ENCODE measurements around the gene ADAM12.

The ADAM12 gene

GRCh38 chr10:126036515-126036914 is 351.8 kb downstream of the ADAM12 start:
- H3K9me3 ChIP-seq (ENCODE audit: insufficient read depth, low read length), result peaks cover 15% of the 10 kb centered on the region
- H3K27me3 ChIP-seq (ENCODE audit: insufficient read depth, insufficient read length), result no peaks in the 10 kb centered on the region
- H3K36me3 ChIP-seq (ENCODE audit: insufficient read depth, insufficient read length, low read length), result no peaks in the 10 kb centered on the region
- no peak for TF ChIP-seq YY1 (IDR thresholded peaks at IDR 0.05; ENCODE audit: insufficient read depth, insufficient read length)
- TF ChIP-seq ZNF274 (IDR thresholded peaks at IDR 0.05; ENCODE audit: low read depth, low read length), result no peak
- no peak for TF ChIP-seq SUZ12 (IDR thresholded peaks at IDR 0.05; ENCODE audit: extremely low read depth, insufficient read depth, insufficient read length)
- H3K9ac ChIP-seq (ENCODE audit: insufficient read length, low read depth), result no peak overlapping the region
- DNase-seq (ENCODE audit: low read depth, low spot score), result no peak
- H3K4me1 ChIP-seq (ENCODE audit: insufficient read depth, insufficient read length), result peaks cover 2% of the 10 kb centered on the region
- H3K4me3 ChIP-seq (ENCODE audit: insufficient read length, low read depth), result no peak overlapping the region

DNA sequence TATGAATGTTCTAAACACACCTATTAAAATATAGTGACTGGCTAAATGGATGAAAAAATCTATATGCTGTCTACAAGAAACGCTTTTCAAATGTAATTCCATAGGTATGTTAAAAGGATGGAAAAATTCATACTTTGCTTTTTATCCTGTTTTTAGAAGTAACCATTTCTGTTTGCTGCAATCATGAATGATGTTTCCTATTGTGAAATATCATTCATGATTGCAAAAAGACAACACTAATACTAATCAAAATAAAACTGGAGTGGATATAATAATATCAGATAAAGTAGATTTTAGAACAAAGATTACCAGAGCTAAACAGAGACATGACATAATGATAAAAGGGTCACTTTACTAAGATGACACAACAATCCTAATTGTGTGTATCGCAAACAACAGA is 353.7 kb downstream of the ADAM12 start:
- Histone ChIP-seq H3K9me3 (ENCODE audit: insufficient read depth, low read length) (peaks cover 15% of the 10 kb centered on the region), H3K36me3 (ENCODE audit: insufficient read depth, insufficient read length, low read length) (no peaks in the 10 kb centered on the region), H3K4me3 (ENCODE audit: insufficient read length, low read depth) (no peak overlapping the region), H3K4me1 (ENCODE audit: insufficient read depth, insufficient read length) (peaks cover 2% of the 10 kb centered on the region), H3K9ac (ENCODE audit: insufficient read length, low read depth) (no peak overlapping the region), H3K27me3 (ENCODE audit: insufficient read depth, insufficient read length) (no peaks in the 10 kb centered on the region)
- no peak for TF ChIP-seq YY1 (IDR thresholded peaks at IDR 0.05; ENCODE audit: insufficient read depth, insufficient read length)
- TF ChIP-seq SUZ12 (IDR thresholded peaks at IDR 0.05; ENCODE audit: extremely low read depth, insufficient read depth, insufficient read length), result no peak
- TF ChIP-seq ZNF274 (IDR thresholded peaks at IDR 0.05; ENCODE audit: low read depth, low read length), result no peak
- DNase-seq (ENCODE audit: low read depth, low spot score), result no peak

- Histone ChIP-seq H3K4me1 (ENCODE audit: insufficient read depth, insufficient read length) (no peaks in the 10 kb centered on the region), H3K36me3 (ENCODE audit: insufficient read depth, insufficient read length, low read length) (no peaks in the 10 kb centered on the region), H3K27me3 (ENCODE audit: insufficient read depth, insufficient read length) (no peaks in the 10 kb centered on the region), H3K9me3 (ENCODE audit: insufficient read depth, low read length) (peaks cover 15% of the 10 kb centered on the region), H3K4me3 (ENCODE audit: insufficient read length, low read depth) (no peak overlapping the region), H3K9ac (ENCODE audit: insufficient read length, low read depth) (no peak overlapping the region)
- no peak for DNase-seq (ENCODE audit: low read depth, low spot score)
- no peak for TF ChIP-seq ZNF274 (IDR thresholded peaks at IDR 0.05; ENCODE audit: low read depth, low read length)
- no peak for TF ChIP-seq SUZ12 (IDR thresholded peaks at IDR 0.05; ENCODE audit: extremely low read depth, insufficient read depth, insufficient read length)
- no peak for TF ChIP-seq YY1 (IDR thresholded peaks at IDR 0.05; ENCODE audit: insufficient read depth, insufficient read length)
Observed at GRCh38 chr10:126029999-126030398, 358.3 kb downstream of the ADAM12 start.

DNA sequence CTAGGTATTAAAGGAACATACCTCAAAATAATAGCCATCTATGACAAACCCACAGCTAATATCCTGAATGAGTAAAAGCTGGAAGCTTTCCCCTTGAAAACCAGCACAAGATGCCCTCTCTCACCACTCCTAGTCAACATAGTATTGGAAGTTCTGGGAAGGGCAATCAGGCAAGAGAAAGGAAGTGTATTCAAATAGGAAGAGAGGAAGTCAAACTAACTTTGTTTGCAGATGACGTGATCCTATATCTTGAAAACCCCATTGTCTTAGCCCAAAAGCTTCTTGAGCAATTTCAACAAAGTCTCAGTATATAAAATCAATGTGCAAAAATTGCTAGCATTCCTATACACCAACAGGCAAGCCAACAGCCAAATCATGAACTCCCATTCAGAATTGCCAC is 360.6 kb downstream of the ADAM12 start:
- Histone ChIP-seq H3K27me3 (ENCODE audit: insufficient read depth, insufficient read length) (no peaks in the 10 kb centered on the region), H3K9me3 (ENCODE audit: insufficient read depth, low read length) (no peaks in the 10 kb centered on the region; the same call in 1 of the 2 replicates), H3K36me3 (ENCODE audit: insufficient read depth, insufficient read length, low read length) (no peaks in the 10 kb centered on the region), H3K4me1 (ENCODE audit: insufficient read depth, insufficient read length) (no peaks in the 10 kb centered on the region), H3K9ac (ENCODE audit: insufficient read length, low read depth) (no peak overlapping the region), H3K4me3 (ENCODE audit: insufficient read length, low read depth) (no peak overlapping the region)
- TF ChIP-seq ZNF274 (IDR thresholded peaks at IDR 0.05; ENCODE audit: low read depth, low read length) (no peak), SUZ12 (IDR thresholded peaks at IDR 0.05; ENCODE audit: extremely low read depth, insufficient read depth, insufficient read length) (no peak), YY1 (IDR thresholded peaks at IDR 0.05; ENCODE audit: insufficient read depth, insufficient read length) (no peak)
- no peak for DNase-seq (ENCODE audit: low read depth, low spot score)

GRCh38 chr10:126022841-126023240 is 365.4 kb downstream of the ADAM12 start:
- no peak for DNase-seq (ENCODE audit: low read depth, low spot score)
- H3K4me1 ChIP-seq (ENCODE audit: insufficient read depth, insufficient read length), result no peaks in the 10 kb centered on the region
- TF ChIP-seq SUZ12 (IDR thresholded peaks at IDR 0.05; ENCODE audit: extremely low read depth, insufficient read depth, insufficient read length) (no peak), ZNF274 (IDR thresholded peaks at IDR 0.05; ENCODE audit: low read depth, low read length) (no peak), YY1 (IDR thresholded peaks at IDR 0.05; ENCODE audit: insufficient read depth, insufficient read length) (no peak)
- 0 out of 2 replicates have a peak, but pooled peaks cover 3% of the 10 kb centered on the region for H3K9me3 ChIP-seq (ENCODE audit: insufficient read depth, low read length)
- no peak overlapping the region for H3K4me3 ChIP-seq (ENCODE audit: insufficient read length, low read depth)
- H3K36me3 ChIP-seq (ENCODE audit: insufficient read depth, insufficient read length, low read length), result no peaks in the 10 kb centered on the region
- no peak overlapping the region for H3K9ac ChIP-seq (ENCODE audit: insufficient read length, low read depth)
- H3K27me3 ChIP-seq (ENCODE audit: insufficient read depth, insufficient read length), result no peaks in the 10 kb centered on the region

DNA sequence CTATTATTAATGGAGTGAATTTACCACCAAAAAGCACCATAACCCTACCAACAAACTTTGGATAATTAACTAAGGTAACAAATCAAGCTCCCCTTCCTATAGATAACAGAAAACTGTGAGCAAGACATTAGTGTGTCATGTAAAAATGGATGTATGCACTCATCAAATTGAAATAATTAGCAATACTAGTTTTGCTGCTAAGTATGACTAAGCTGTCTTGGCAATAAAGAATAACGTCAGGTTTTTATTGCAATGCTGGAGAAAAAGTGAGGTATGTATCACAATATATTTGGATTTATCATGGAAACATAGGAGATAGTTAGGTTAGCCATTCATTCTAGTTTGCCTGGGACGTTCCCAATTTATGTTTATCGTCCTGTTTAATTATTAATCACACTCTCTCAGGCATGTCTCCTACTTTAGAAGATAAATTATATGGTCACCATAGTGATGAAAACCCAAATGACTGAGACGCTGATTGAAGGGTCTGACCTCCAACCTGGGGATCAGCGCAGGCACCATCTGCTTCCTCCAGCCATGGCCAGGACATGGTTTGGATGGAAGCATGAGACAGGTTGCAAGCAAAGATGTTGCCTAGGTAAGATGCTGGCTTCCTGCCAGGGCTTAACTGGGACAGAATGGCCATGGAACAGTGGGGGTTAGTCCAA is 366.3 kb downstream of the ADAM12 start:
- DNase-seq (ENCODE audit: low read depth, low spot score), result no peak
- no peaks in the 10 kb centered on the region for H3K27me3 ChIP-seq (ENCODE audit: insufficient read depth, insufficient read length)
- H3K4me1 ChIP-seq (ENCODE audit: insufficient read depth, insufficient read length), result no peaks in the 10 kb centered on the region
- TF ChIP-seq SUZ12 (IDR thresholded peaks at IDR 0.05; ENCODE audit: extremely low read depth, insufficient read depth, insufficient read length) (no peak), YY1 (IDR thresholded peaks at IDR 0.05; ENCODE audit: insufficient read depth, insufficient read length) (no peak), ZNF274 (IDR thresholded peaks at IDR 0.05; ENCODE audit: low read depth, low read length) (no peak)
- 0 out of 2 replicates have a peak, but pooled peaks cover 3% of the 10 kb centered on the region for H3K9me3 ChIP-seq (ENCODE audit: insufficient read depth, low read length)
- H3K9ac ChIP-seq (ENCODE audit: insufficient read length, low read depth), result no peak overlapping the region
- H3K36me3 ChIP-seq (ENCODE audit: insufficient read depth, insufficient read length, low read length), result no peaks in the 10 kb centered on the region
- H3K4me3 ChIP-seq (ENCODE audit: insufficient read length, low read depth), result no peak overlapping the region

DNA sequence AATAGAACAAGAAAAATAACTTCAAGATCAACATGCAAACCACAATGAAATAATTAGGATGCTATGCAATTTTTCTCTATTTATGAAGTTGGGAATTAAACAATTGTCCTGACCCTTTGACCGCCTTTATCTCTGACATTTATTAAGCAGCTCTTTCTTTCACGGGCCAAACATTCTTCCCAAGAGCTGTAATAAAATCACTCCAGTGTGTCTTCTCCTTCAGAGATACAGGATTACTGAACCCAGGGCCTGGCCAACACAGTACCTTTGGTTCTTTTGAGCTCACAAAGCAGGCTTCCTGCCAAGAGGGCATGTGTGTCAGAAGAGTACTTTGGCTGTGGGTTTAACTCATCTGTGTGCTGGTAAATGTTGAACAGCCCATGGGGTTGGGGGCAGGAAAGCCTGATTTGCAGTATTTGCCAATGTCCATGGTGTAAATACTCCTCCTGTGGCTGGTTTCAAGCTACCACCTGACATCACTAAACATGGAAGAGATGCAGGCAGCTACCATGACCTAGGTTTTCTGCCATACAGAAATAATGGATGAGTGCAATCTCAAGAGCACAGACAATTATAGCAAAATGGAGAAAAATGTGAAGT is 370.2 kb downstream of the ADAM12 start:
- DNase-seq (ENCODE audit: low read depth, low spot score), result no peak
- no peak overlapping the region for H3K9ac ChIP-seq (ENCODE audit: insufficient read length, low read depth)
- no peak overlapping the region for H3K4me3 ChIP-seq (ENCODE audit: insufficient read length, low read depth)
- TF ChIP-seq ZNF274 (IDR thresholded peaks at IDR 0.05; ENCODE audit: low read depth, low read length), result no peak
- TF ChIP-seq YY1 (IDR thresholded peaks at IDR 0.05; ENCODE audit: insufficient read depth, insufficient read length), result no peak
- TF ChIP-seq SUZ12 (IDR thresholded peaks at IDR 0.05; ENCODE audit: extremely low read depth, insufficient read depth, insufficient read length), result no peak
- H3K36me3 ChIP-seq (ENCODE audit: insufficient read depth, insufficient read length, low read length), result no peaks in the 10 kb centered on the region
- no peaks in the 10 kb centered on the region for H3K27me3 ChIP-seq (ENCODE audit: insufficient read depth, insufficient read length)
- no peaks in the 10 kb centered on the region for H3K4me1 ChIP-seq (ENCODE audit: insufficient read depth, insufficient read length)
- 0 out of 2 replicates have a peak, but pooled peaks cover 3% of the 10 kb centered on the region for H3K9me3 ChIP-seq (ENCODE audit: insufficient read depth, low read length)

Measured in NT2/D1 (cell line).